HS-5 (cell line): Measurements from ENCODE around the gene NBAS.

Experiments used
- DNase-seq: peaks from one replicate; pipeline ENCODE4 v3.0.0-alpha.2; 2012; ENCODE audit warnings: low read depth

The NBAS gene

DNA sequence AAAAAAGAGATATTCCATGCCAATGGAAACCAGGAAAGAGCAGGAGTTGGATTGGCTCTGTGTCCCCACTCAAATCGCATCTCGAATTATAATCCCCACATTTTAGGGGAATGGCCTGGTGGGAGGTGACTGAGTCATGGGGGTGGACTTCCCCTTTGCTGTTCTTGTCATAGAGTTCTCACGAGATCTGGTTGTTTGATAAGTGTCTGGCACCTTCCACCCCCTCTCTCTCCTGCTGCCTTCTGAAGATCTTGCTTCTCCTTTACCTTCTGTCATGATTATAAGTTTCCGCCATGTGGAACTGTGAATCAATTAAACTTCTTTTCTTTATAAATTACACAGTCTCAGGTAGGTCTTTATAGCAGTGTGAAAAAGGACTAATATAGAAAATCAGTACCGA is 355.6 kb downstream of the NBAS start:
- no peak for DNase-seq

DNA sequence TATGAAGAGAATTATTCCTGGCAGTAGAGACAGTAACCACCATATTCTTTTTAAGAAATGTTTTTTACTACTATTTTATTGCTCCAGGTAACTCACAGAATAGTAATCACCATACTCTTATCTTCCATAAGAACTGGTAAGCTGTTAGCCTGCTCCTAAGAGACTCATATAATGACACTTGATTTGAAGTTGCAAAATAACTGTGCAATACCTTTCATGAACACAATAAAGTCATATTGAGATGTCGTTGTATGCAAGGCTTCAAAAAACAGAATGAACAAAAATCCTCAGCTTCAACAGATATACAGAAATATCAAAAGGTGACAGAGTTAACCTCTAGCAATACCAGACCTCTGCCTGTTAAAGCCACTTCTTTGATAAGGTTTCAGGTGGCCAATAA is 360.1 kb downstream of the NBAS start:
- DNase-seq: no peak

DNA sequence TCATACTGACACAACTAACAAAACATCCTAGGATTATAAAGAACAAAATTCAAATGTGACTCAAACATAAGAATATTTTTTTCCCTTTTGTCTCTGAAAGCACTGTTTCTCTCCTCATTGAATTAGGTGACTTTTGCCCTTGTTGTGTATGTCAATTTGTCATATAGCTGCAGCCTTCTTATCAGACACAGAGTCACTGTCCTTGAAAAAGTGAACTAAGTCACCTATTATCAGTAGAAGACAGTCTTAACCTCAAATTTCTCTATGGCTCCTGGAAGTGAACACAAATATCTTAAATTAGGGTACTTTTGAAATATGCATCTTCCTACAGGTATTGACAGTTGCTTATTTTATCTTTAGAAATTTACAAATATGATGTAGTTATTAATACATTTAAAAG is 360.6 kb downstream of the NBAS start:
- no peak for DNase-seq

DNA sequence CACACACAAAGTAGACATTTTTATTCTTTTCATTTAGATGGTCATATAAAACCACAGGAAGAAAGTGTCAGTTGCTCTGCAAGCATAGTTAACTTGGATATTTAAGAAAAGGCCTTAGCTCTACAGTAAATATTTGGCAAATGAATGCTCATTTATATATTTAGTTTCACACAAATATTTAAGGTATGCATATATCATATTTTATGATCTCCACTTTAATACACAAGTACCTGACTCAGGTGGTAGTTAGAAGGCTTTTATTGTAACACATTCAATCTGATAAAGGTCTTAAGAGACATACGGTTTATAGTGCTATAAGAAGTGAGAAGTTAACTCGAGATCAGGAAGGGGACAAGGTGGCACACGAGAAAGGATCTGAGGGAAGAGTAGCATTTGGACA is 363.1 kb downstream of the NBAS start:
- no peak for DNase-seq

DNA sequence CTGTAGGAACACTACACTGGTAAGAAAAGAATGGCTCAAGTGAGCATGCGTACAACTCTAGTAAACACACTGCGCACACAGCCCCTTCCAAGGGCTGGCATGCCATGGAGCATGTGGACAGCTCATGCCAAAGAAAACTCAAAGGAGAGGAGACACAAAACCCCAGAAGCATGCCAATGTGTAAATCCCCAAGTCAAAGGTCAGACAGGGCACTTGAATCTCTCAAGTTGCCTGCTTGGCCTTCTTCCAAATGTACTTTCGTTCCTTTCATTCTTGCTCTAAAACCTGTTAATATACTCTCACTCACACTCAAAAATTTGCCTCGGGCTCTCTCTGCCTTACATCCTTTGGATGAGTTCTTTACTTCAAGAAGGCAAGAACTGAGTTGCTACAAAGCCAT is 365.3 kb downstream of the NBAS start:
- DNase-seq: no peak

DNA sequence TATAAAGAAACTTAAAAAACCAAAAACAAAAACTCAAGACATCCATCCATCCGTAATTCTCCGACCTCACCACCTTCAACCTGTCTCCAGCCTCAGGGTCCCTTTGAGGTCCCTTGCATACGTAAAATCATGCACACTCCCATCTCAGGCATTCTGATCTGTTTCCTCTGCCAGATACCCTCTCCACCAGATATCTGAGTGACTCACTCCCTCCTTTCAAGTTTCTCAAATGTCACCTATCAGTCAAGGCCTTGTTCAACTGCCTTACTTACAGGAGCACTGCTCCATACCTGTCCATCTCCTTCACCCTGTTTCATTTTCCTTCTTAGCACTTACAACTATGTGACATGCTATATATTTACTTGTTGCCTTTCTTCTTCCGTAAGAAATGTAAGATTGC is 369.3 kb downstream of the NBAS start:
- DNase-seq: no peak

DNA sequence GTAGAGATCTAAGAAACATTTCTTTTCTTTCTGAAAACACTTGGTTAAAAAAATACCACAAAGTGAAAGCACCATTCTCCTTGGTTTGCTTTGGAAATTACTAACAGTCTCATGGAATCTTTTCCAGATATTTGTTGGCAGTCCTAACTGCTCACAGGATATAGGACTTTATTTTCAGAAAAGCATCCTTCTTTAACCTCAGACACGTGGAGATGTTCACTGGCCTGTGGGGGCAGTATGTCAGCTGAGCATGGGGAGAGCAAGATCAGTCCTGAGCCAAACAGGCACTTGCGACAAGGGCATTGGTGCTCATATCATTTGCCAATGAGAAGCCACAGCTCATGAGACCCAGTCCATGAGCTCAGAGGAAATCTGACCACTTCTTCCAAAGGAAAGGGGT is 371.9 kb downstream of the NBAS start:
- DNase-seq: no peak

DNA sequence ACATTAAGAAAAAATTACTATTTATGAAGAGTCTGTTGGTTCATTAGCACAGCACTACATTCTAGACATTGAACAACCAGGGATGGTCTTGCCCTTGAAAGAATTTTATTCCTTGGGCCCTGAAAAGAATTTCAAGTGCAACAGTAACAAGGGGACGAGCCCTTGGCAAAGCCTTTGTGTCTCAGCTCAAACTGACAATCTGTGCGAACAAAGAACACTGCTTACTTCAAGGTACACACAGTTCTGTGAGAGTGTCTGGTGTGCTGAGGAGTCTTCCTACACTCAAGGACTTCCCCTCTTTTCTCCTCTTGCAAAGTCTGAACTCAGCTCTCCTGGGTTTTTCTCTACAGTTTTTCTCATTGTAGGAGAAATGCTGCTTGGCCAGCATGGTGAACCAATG is 373.4 kb downstream of the NBAS start:
- DNase-seq: no peak

DNA sequence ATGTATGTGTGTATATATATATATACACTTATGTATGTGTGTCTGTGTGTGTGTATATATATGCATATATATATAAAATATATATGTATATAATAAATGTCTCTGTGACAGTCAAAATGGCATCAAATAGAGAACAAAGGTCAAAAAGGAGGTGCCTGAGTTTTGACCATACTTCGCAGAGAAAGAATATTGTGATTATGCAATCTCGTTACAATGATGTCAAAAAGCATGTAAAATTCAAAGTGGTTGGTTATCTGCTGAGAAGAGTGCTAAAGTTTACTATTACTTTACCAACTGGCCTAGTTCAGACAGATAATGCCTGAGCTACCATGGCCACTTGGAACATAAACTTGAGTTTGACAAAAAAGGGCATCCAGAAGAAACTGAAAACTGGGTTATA is 375.0 kb downstream of the NBAS start:
- no peak for DNase-seq

DNA sequence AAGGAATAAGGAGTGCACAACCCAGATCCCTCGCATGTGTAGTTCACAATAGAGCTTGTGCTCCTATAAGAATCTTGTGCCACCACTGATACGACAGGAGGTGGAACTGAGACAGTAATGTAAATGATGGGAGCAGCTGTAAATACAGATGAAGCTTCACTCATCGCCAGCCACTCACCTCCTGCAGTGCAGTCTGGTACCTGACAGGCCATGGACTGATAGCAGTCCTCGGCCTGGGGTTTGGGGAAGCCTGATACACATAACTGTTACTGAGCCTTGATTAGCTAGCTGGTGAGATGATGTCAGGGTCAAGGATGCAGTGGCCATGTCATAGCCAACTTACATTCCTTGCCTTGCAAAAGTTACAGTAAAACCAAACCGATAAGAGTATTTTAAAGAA is 376.6 kb downstream of the NBAS start:
- no peak for DNase-seq

DNA sequence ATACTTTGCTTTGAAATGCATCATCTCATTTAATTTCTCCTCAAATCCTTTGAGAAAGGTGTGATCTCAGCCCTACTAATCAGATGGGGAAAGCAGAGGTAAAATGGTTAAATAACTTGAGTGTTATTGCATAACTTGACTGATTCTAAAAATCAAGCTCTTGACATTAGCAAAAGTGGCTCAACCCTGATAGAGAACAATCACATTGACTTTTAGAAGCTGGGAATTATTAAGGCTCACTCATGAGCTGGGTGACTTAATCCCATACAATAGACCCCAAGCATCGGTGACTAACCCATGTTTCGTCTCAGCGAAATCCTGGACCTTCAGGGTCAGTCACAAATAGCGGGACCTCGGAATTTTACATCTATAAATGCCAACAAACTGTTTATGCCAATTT is 378.9 kb downstream of the NBAS start:
- DNase-seq: no peak

DNA sequence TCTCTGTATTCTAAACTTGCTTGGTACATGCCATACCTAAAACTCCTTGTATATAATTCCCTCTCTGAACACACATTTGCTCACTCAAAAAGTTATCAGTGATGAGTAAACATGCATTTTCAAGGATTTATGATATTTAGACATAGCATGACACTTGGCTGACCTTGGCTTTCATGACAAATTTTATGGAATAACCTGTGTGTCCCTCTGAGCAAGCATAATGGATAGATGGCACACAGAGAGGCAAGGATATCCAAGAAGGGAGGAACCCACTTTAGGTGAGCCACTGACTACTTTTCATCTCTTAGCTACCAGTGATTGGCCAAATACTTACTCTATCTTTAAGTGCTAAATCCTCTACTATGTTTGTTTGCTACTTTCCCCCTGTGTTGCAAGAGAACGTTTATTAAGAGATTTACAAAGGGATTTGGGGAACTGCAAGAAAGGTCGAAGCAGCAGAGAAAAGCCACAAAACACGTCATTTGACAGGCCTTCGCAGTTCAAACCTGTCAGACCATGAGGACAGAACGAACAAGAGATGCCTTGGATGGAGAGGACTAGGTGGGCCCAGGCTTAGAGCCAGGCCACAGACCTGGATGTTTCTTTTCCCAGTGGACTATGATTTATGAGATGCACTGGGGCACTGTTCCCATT is 379.9 kb downstream of the NBAS start:
- DNase-seq: no peak

DNA sequence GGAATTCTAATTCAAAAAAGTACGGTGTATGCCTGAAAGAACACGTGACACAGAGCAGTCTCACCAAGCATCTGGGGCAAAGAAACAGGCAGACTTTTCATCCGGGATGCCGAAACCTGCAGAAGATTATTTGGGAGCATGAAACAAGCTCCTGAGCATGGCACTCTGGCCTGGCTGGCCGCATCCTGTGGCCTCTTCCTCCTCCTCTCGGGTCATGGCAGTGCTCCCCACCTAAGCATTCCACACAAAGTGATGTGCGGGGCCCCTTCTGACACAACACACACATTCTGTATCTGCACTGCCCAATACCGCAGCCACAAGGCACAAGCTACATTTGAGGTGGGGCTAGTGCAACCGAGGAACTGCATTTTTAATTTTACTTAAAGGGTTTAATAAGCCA is 380.8 kb downstream of the NBAS start:
- DNase-seq: no peak

DNA sequence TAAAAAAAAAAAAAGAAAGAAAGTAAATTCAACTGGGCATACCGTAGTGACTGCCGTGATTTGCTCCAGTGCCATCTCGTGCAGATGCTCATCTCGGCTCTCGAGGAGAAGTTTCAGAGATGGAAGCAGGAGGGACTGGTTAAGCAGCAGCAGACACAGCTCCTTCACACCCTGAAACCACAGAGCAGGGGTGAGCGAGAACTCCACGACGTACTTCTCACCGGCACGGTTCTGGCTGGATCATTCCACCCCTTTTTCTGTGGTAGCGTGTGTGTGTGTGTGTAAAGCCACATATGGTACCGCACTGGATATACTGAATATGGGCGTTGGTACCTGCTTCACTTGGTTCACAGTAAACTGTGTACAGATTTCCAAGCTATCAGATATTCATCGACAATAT is 382.2 kb downstream of the NBAS start:
- no peak for DNase-seq

DNA sequence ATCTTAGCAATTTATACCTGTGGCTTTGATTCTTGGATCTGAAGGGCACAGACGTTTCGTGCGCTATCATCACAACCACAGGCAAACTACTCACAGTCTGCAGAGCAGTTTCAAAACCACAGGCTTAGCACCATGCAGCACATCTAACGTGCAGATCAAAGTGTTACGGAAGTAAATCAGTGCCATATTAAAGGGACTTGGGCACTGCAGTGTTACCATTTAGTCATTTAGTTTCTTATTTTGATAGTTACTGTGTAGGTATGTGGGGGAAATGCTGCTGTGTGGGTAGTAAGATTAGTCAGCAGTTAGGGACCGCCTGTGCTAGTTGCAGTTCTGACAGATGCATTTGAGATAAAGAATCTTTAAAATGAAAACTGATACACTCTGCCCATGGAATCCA is 384.0 kb downstream of the NBAS start:
- DNase-seq: no peak

DNA sequence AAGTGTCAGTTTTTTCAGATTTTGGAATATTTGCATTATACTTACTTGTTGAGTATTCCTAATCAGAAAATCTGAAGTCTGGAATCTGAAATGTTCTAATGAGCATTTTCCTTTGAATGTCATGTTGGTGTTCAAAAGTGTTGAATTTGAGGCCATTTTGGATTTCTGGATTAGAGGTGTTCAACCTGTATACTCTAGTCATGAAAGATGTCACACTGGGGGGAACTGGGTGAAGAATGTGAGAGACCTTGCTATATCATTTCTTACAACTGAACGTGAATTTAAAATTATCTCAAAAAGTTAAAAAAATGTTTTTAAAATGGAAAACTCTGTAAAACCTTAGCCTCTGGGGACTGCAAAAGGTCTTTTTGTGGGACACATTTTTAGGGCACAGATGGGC is 384.5 kb downstream of the NBAS start:
- no peak for DNase-seq

DNA sequence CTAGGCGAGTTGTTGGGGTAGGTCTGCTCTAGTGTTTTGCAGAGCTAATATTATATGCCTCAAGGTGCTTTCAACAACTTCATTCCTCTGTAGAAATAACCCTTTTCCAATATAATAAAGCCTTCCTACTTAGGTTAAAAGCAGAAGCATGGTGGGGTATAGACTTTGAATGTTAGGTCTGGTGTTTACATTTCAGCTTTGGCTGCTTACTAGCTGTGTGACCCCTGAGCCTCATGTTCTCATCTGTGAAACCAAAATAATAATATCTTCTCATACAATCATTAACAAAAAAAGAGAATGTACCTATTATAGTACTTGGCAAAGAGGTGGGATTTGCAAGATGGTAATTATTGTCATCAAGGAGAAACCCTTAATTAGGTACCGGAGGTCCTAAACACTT is 386.6 kb downstream of the NBAS start:
- DNase-seq: no peak

DNA sequence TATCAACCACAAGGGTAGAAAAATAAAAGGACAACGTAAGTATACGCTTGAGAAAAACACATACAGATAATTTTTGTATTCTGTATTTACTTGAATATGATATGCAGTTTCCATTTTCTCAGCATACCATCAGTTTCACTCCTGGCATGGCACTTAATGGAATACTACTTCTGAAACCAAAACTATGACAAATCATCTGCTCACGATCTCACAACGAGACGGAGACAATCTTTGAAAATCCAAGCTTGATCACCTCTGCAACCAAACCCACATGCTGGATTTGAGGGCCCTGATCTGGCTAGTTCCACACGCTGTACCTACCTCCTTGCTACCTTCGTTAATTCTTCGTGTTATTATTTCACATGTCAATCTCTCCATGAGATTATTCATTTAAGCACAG is 387.6 kb downstream of the NBAS start:
- DNase-seq: no peak

DNA sequence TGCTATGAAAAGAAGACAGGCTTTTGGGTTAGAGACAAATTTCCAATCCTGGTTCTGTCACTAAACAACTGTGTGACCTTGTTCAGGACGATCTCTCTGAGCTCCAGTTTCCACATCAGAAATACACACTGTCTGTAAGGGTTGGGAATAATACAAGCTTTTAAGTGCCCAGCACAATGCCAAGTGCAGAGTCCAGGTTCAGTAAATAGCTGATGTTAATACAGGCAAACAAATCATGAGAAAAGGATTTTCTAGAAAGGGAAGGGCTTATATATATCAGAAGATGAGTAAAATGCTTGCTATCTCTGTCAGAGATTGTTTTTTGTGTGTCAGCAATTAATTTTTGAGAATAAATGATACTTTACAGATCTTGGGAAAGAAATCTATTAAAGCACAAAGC is 388.3 kb downstream of the NBAS start:
- DNase-seq: no peak

DNA sequence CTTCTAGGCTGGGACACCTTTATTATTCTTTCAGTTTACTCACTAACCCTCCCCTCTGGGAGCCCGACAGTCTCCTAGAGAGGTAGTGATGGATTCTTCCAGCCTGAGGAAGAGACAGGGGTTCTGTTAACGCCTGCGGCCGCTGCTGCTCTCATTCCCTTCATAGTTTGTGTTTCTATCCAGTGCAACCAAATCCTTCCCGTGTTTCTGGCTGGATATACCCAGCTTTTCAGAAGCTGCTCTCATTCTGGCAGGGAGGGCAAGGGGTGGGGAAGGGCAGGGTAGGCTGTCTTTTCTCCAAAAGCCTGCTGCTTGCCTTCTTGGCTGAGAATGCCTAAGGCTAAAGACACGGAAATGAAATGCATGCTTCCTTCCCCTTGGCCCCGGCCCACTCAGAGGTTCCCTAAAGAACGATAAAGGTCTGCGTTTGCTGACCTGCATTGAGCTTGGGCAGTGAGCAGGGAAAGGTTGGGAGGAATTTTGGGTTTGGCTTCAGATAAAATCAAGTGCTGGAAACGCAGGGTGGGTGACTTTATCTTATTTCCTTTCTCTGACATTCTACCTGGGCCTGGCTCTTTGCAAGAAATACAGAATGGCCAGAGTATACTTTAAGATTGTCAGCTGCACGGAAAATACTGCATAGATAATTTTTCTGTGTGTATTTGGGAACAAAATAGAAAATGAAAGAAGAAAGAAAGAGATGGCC is 390.9 kb downstream of the NBAS start:
- DNase-seq: peak; percentile 15

DNA sequence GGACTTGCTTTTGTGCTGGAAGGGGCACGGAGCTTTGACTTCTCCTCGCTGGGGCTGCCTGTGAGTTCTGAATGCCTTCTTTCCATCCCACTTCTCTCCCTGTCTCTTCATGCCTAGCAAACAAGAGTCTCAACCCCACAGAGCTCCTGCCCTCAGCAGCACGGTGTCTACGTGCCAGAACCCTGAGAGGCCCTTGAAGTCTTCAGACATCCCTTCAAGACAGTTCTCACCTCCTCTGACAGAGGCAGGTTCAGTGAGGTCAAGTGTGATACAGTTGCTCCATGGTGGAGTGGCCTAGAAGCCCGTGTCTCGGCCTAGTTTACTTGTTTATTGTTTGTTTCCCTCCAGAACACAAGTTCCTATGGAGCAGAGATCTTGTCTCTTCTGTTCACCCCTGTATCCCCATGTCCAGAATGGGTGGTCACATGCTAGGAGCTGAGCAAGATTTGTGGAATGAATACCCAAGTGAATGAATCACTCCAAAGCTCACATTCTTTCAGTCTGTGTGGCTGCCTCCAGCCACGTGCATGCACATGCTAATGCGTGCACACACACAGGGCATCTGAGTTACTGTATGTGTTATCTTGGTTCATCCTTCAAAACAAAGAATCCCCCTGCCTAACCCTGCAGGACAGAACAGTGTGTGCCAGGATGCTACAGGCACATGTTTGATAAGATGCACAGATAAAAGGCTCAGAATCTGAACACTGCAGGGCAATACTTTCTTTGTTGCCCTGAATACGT is 391.6 kb downstream of the NBAS start:
- DNase-seq: peak; percentile 90

DNA sequence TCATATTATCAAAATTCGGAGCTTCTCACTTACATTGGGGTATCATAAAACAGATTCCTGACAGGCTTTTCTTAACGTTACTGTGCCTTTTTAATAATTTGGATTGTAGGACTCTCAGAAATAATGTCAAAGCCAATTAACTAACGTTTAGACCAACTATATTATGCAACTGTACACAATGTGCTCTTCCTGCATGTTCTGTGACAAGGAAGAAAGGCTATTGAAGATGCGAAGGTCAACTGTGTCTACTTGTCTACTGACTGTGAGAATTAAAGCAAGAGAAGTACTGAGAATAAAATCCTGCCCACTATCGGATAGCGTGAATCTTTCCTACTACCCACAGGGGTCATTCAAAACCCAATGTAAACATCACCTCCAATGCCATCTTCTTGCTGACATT is 393.0 kb downstream of the NBAS start:
- DNase-seq: no peak

DNA sequence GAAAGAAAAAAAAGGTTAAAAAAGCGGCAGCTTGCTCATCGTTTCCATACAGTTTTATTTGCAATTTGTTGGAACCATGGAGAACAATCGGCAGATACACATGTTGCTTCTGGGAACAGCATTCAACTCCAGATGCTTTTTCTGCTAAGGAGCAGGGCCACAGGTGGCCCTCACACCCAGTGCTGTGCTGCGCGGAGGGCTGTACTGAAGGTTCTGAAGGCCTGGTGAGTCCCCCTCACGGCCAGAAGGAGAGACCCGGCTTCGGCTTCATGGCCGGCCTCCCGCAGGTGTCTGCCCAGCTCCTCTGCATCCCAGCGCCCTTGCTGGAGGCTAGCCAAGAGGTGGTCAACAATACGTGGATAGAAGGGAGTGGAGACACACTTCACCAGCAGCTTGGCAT is 394.3 kb downstream of the NBAS start:
- DNase-seq: no peak

DNA sequence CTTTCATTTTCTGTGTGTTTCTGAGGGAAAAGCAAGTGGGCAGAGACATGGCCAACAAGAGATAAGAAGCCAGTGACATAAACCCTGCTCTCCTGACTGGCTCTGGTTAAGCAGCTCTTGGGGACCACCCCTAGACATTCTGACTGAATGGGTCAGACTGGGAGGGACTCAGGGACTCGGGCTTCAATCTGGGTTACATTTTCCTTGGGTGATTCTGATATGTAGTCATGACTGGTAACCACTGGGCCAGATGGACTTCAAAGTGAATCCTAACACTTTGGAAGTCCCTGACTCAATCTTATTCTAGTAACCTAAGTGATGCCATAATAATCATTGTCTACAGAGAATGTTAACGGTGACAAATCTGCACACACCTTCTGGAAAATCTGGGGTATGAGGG is 397.8 kb downstream of the NBAS start:
- DNase-seq: peak; percentile 24
